A549 (cell line): ENCODE measurements around the gene GCHFR. TPM values are rescaled to one million over a fixed set of nuclear protein-coding genes. Genes with fewer than 3 reads are reported as not detected.

ENCODE experiments used
- ATAC-seq, 2 experiments: fragments of 200-7000 bp in 1 of 2; fragments of >200 bp in 1 of 2; cut with Nextera tagmentation in 1 of 2; cut with Tn5 transposase in 1 of 2; 3 replicates each; pipeline versions ENCODE4 v1.8.0 to v1.9.1; 2018 to 2020; ENCODE audit warnings: mild to moderate bottlenecking in 1 of 2, moderate library complexity in 1 of 2
- CTCF ChIA-PET: fragments of 300-600 bp; sonication (Branson Sonifier 250); formaldehyde crosslinking; extraction: SDS; loops from one replicate; lab custom pipeline; 2021; ENCODE audit warnings: antibody characterized with exemption, inconsistent platforms; lab: Yijun Ruan, JAX
- POLR2A ChIA-PET: fragments of 350-600 bp; formaldehyde crosslinking; extraction: SDS; loops from one replicate; lab custom pipeline; 2021; ENCODE audit warnings: antibody characterized with exemption, inconsistent platforms; lab: Yijun Ruan, JAX
- DNase-seq, 2 experiments: peaks; one replicate each; pipeline versions ENCODE4 v3.0.0 to v3.0.0-alpha.2; 2011 to 2016; ENCODE audit warnings: low read depth in 1 of 2, low spot score in 1 of 2
- FAIRE-seq: peaks from 2 replicates; lab custom pipeline; 2011; peaks lifted over from hg19 to GRCh38; lab: Jason Lieb, UNC
- H3K27ac ChIP-seq, 2 experiments: fragments of >200 bp; sonication (Bioruptor Twin); formaldehyde crosslinking; 3 replicates each; pipeline ENCODE4 v1.5.1; 2016 to 2017
- H3K4me1 ChIP-seq: fragments of >200 bp; sonication (Bioruptor Twin); formaldehyde crosslinking; 3 replicates; pipeline ENCODE4 v1.6.1; 2016
- H3K4me2 ChIP-seq: fragments of >200 bp; sonication (Bioruptor Twin); formaldehyde crosslinking; 3 replicates; pipeline ENCODE4 v1.6.1; 2016
- H3K4me3 ChIP-seq: fragments of >200 bp; sonication (Bioruptor Twin); formaldehyde crosslinking; 3 replicates; pipeline ENCODE4 v1.5.1; 2016
- H3K9me3 ChIP-seq: fragments of >200 bp; sonication (Bioruptor Twin); formaldehyde crosslinking; 3 replicates; pipeline ENCODE4 v1.6.1; 2016
- BHLHE40 ChIP-seq: IDR thresholded peaks from 2 replicates; pipeline ENCODE4 v1.6.1; 2012; ENCODE audit warnings: low read depth, low read length, inconsistent platforms
- CBX2 ChIP-seq: fragments of 200-600 bp; sonication (generic); IDR thresholded peaks from 2 replicates; pipeline ENCODE4 v1.6.1; 2016; ENCODE audit warnings: low read depth, mild to moderate bottlenecking, borderline replicate concordance
- CBX8 ChIP-seq: fragments of 200-600 bp; sonication (generic); IDR thresholded peaks from 2 replicates; pipeline ENCODE4 v1.6.1; 2016
- CEBPB ChIP-seq, 2 experiments: fragments of >200 bp in 1 of 2; sonication (Bioruptor Twin) in 1 of 2; formaldehyde crosslinking in 1 of 2; IDR thresholded peaks; 2 replicates each; pipeline ENCODE4 v1.6.1; 2012 to 2016
- CTCF ChIP-seq: fragments of >200 bp; sonication (Bioruptor Twin); formaldehyde crosslinking; IDR thresholded peaks from 3 replicates; pipeline ENCODE4 v1.5.1; 2016
- E2F6 ChIP-seq: IDR thresholded peaks from 2 replicates; pipeline ENCODE4 v1.6.1; 2012; ENCODE audit warnings: low read depth, borderline replicate concordance
- EP300 ChIP-seq, 2 experiments: fragments of >200 bp; sonication (Bioruptor Twin); formaldehyde crosslinking; IDR thresholded peaks; 2 replicates in 1 of 2; 3 replicates in 1 of 2; pipeline ENCODE4 v1.6.1; 2016 to 2017
- FOXS1 ChIP-seq: fragments of 250-450 bp; sonication (Bioruptor Pico); IDR thresholded peaks from 2 replicates; pipeline ENCODE4 v1.5.0; 2020; ENCODE audit warnings: mild to moderate bottlenecking, moderate library complexity
- GATA3 ChIP-seq: IDR thresholded peaks from 2 replicates; pipeline ENCODE4 v1.6.1; 2012; ENCODE audit warnings: borderline replicate concordance
- HES2 ChIP-seq: fragments of >200 bp; sonication (Bioruptor Twin); formaldehyde crosslinking; IDR thresholded peaks from 2 replicates; pipeline ENCODE4 v1.6.1; 2016
- MAZ ChIP-seq: fragments of 150-350 bp; IDR thresholded peaks from 2 replicates; pipeline ENCODE4 v1.6.1; 2014; ENCODE audit warnings: antibody characterized with exemption, low read depth, low read length, borderline replicate concordance
- MYC ChIP-seq: IDR thresholded peaks from 2 replicates; pipeline ENCODE4 v1.6.1; 2012; ENCODE audit warnings: mild to moderate bottlenecking, inconsistent platforms, low read length, improper control_type of control experiment, borderline replicate concordance
- NPAS2 ChIP-seq: fragments of 250-450 bp; sonication (Bioruptor Pico); IDR thresholded peaks from 2 replicates; pipeline ENCODE4 v1.8.0; 2022; ENCODE audit warnings: mild to moderate bottlenecking, moderate library complexity, borderline replicate concordance
- NR3C1 ChIP-seq: fragments of >200 bp; sonication (Bioruptor Twin); formaldehyde crosslinking; IDR thresholded peaks from 3 replicates; pipeline ENCODE4 v1.6.1; 2017
- PBX3 ChIP-seq: IDR thresholded peaks from 2 replicates; pipeline ENCODE4 v1.6.1; 2012
- POLR2A ChIP-seq: IDR thresholded peaks from 2 replicates; pipeline ENCODE4 v1.6.1; 2012; ENCODE audit warnings: mild to moderate bottlenecking, low read length
- POLR2AphosphoS2 ChIP-seq: conservative IDR thresholded peaks from 2 replicates; pipeline ENCODE4 v1.6.1; 2012; ENCODE audit warnings: low read length, improper control_type of control experiment, inconsistent platforms
- RARB ChIP-seq: fragments of 250-450 bp; sonication (Bioruptor Pico); IDR thresholded peaks from 2 replicates; pipeline ENCODE4 v1.8.0; 2021; ENCODE audit warnings: mild to moderate bottlenecking, moderate library complexity
- RNF2 ChIP-seq: fragments of 200-600 bp; sonication (generic); IDR thresholded peaks from 2 replicates; pipeline ENCODE4 v1.6.1; 2016; ENCODE audit warnings: low read depth, mild to moderate bottlenecking, antibody characterized with exemption, moderate library complexity, borderline replicate concordance
- SMC3 ChIP-seq: fragments of >200 bp; sonication (Bioruptor Twin); formaldehyde crosslinking; IDR thresholded peaks from 3 replicates; pipeline ENCODE4 v1.6.1; 2018; ENCODE audit warnings: inconsistent platforms
- TFCP2L1 ChIP-seq: fragments of 250-450 bp; sonication (Bioruptor Pico); IDR thresholded peaks from 2 replicates; pipeline ENCODE4 v1.5.0; 2021; ENCODE audit warnings: mild to moderate bottlenecking
- ZC3H11A ChIP-seq: fragments of 450-650 bp; IDR thresholded peaks from 2 replicates; pipeline ENCODE4 v1.6.1; 2014; ENCODE audit warnings: antibody characterized with exemption, mild to moderate bottlenecking
- ZNF302 ChIP-seq: fragments of 250-450 bp; sonication (Bioruptor Pico); IDR thresholded peaks from 2 replicates; pipeline ENCODE4 v1.9.0; 2021; ENCODE audit warnings: inconsistent platforms, mild to moderate bottlenecking, moderate library complexity
- ZSCAN20 ChIP-seq: fragments of 250-450 bp; sonication (Bioruptor Pico); IDR thresholded peaks from 2 replicates; pipeline ENCODE4 v1.8.0; 2022; ENCODE audit warnings: mild to moderate bottlenecking, moderate library complexity
- WGBS: methylation state at CpG from one replicate; pipeline ENCODE4 v1.1.6; 2017; ENCODE audit errors: missing lambda C conversion rate; 5-methylcytosine and 5-hydroxymethylcytosine counted together
- polyA minus RNA-seq: library from RNA; depleted of rRNA, polyadenylated mRNA; stranded (reverse); fragments of >200 nt; gene quantifications from 2 replicates; pipeline ENCODE4 v1.2.3, GENCODE V29; 2011; rRNA and poly(A)+ RNA removed
- polyA plus RNA-seq, 4 experiments: library from polyadenylated mRNA; depleted of rRNA in 3 of 4; stranded (reverse); fragments of >200 nt; fragmentation: RNase III in 1 of 4; extraction: RNeasy Plus Mini Kit Qiagen cat#74134 plus additional on column Dnase treatment in 1 of 4; gene quantifications; 2 replicates in 3 of 4; 3 replicates in 1 of 4; pipeline ENCODE4 v1.2.3, GENCODE V29; 2011 to 2017
- TF ChIP-seq, protein P1 (sequence below): fragments of 150-350 bp; IDR thresholded peaks from 2 replicates; pipeline ENCODE4 v1.6.1; 2014; ENCODE audit warnings: low read depth, mild to moderate bottlenecking, low read length

Gene GCHFR
- polyA plus RNA-seq (2011; rRNA removed) (6.9 and 7.7 TPM in 2 replicates), polyA plus RNA-seq (2017; fragmentation: RNase III; extraction: RNeasy Plus Mini Kit Qiagen cat#74134 plus additional on column Dnase treatment) (6.9 to 9.7 TPM (median 7.7 TPM) in 3 replicates), polyA minus RNA-seq (1.4 and 3.4 TPM in 2 replicates)
- polyA plus RNA-seq (2012; cell fraction: cytosol; rRNA removed), result 14.0 and 18.1 TPM in 2 replicates
- polyA plus RNA-seq (2012; cell fraction: nucleus; rRNA removed), result 8.1 and 8.3 TPM in 2 replicates

- H3K27ac ChIP-seq, result peak within 1 kb of the TSS; percentile 74 to 89
- H3K4me2 ChIP-seq, result peak within 1 kb of the TSS; percentile 98
- no peak for TF ChIP-seq SMC3
- TF ChIP-seq POLR2A, result 0 out of 2 replicates have a peak, but pooled peaks have one; percentile 6
- TF ChIP-seq RNF2, result no peak
- TF ChIP-seq CTCF, result peak; percentile 20; the same call in 1 of the 3 replicates
- TF ChIP-seq RARB (CRISPR knock-in tag), result no peak
- TF ChIP-seq E2F6, result 0 out of 2 replicates have a peak, but pooled peaks have one; percentile 51
- TF ChIP-seq, all 56 proteins: peak for 3
- ChIA-PET CTCF (interaction anchor here (0.7 to 6.1 kb wide), 5 partner anchors 14 to 128 kb away, joined by 3 to 40 read pairs (median 5); partner anchors contain the start of gene RHOV), POLR2A (interaction anchor here (0.9 to 1.4 kb wide), 3 partner anchors 19 to 128 kb away, joined by 3 read pairs; partner anchors contain the start of gene RAD51)
- peak; percentile 78 to 86 for ATAC-seq
- Histone ChIP-seq H3K4me1 (peaks cover 14% of the 10 kb centered on the region; the same call in 2 of the 3 replicates), H3K4me3 (peak within 1 kb of the TSS; percentile 59), H3K9me3 (no peaks in the 10 kb centered on the region)
- no peak for FAIRE-seq
- DNase-seq, result peak; percentile 67 to 73
- 22% methylated on average over 35 of the region's 75 CpGs for WGBS
Measured at GRCh38 chr15:40763801-40764628, at the start of gene GCHFR. Gene GCHFR (plus strand): TSS chr15:40764068. CDS start chr15:40764181, 113 bp downstream.

- Histone ChIP-seq H3K27ac (no peak overlapping the region), H3K4me1 (no peaks in the 10 kb centered on the region), H3K4me2 (no peak overlapping the region), H3K4me3 (no peak overlapping the region), H3K9me3 (no peaks in the 10 kb centered on the region)
- WGBS, result 87% methylated on average over 2 of the region's 2 CpGs
- ATAC-seq (no peak), FAIRE-seq (no peak), DNase-seq (no peak)
- ChIA-PET CTCF (interaction anchor here (0.7 to 1.0 kb wide), 2 partner anchors 16 to 180 kb away, joined by 3 read pairs; partner anchors contain the start of gene VPS18), POLR2A (no interaction called here)
- no peak for TF ChIP-seq CBX2
- TF ChIP-seq NPAS2 (CRISPR knock-in tag), result no peak
- no peak for TF ChIP-seq MYC
- TF ChIP-seq CBX8, result no peak
- no peak for TF ChIP-seq ZNF302
- no peak for TF ChIP-seq ZC3H11A
- TF ChIP-seq ZSCAN20 (CRISPR knock-in tag), result no peak
- TF ChIP-seq CTCF, result no peak
- no peak for TF ChIP-seq NR3C1
- no peak for TF ChIP-seq GATA3
- no peak for TF ChIP-seq PBX3
- no peak for TF ChIP-seq MAZ
- TF ChIP-seq HES2, result no peak
- no peak for TF ChIP-seq CEBPB (IDR thresholded peaks at IDR 0.05)
- no peak for TF ChIP-seq POLR2AphosphoS2
- TF ChIP-seq, protein P1, sequence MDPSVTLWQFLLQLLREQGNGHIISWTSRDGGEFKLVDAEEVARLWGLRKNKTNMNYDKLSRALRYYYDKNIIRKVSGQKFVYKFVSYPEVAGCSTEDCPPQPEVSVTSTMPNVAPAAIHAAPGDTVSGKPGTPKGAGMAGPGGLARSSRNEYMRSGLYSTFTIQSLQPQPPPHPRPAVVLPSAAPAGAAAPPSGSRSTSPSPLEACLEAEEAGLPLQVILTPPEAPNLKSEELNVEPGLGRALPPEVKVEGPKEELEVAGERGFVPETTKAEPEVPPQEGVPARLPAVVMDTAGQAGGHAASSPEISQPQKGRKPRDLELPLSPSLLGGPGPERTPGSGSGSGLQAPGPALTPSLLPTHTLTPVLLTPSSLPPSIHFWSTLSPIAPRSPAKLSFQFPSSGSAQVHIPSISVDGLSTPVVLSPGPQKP, result no peak
- no peak for TF ChIP-seq FOXS1 (CRISPR knock-in tag)
- TF ChIP-seq BHLHE40, result no peak
- TF ChIP-seq EP300 (IDR thresholded peaks at IDR 0.05), result no peak
- TF ChIP-seq TFCP2L1 (CRISPR knock-in tag), result no peak
Measured at GRCh38 chr15:40714144-40714543, 49.7 kb upstream of the GCHFR start.
